Measurements from ENCODE around the gene GSK3B. TPM values are rescaled to one million over a fixed set of nuclear protein-coding genes. Genes with fewer than 3 reads are reported as not detected.

Gene GSK3B
- total and polyA plus RNA-seq, 4 donors = 11.0 to 64.9 (median 30.6) TPM

DNA sequence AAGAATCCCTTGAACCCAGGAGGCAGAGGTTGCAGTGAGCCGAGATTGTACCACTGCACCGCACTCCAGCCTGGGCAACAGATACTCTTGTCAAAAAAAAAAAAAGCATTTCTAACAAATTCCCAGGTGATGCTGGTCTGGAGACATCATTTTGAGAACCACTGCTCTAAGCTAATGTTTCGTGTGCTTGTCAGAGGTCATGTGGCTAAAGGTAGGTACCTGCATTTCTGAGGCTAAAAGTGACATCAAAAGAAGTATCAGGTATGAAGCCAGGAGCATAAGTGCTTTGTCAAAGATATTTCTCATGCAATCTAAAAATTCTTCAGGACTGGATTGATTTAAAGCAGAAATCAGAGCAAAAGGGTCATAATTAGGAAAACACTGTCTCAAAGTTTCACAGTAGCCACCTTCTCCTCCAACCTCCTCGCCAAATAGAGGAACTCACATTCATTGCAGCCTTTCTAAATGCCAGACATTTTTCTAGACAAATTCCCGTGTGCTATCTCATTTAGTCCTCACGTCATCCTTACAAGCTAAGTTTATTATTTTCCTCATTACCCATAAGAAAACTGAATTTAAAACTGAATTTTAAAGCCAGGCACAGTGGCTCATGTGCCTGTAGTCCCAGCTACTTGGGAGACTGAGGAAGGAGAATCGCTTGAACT, 25.7 kb upstream of the GSK3B start:
- WGBS, 2 donors = 93 to 95% methylated on average over 7 of the region's 7 CpGs

DNA sequence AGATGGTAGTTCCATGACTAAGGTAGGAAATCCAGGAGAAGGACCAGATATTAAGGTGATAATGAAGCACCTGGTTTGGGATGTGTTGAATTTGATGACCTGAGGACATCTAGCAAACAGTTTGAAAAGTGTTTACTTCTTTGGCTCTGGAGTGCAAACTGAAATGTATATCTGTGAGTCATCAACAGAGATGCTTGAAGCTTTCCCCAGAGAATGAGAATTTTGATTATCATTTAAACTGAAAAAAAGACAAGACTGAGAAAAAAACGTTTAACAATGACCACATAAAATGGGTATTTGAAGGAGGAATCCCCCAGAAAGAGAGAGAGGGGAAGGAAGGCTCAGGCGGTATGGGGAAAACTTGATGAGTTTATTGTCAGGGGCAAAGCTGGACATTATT, 20.7 kb upstream of the GSK3B start:
- WGBS, 2 donors = 66 to 73% methylated on average over 2 of the region's 2 CpGs
- peaks cover 0 to 2% (median 0%) of the 10 kb centered on the region in 5 donors for H3K4me1 ChIP-seq (ENCODE audit: control insufficient read depth in 5 of 5, insufficient read depth in 5 of 5, low read length in 5 of 5)
- no peaks in the 10 kb centered on the region for H3K27me3 ChIP-seq (ENCODE audit: control insufficient read depth in 3 of 3, insufficient read depth in 3 of 3, low read length in 2 of 3)
- no peak for ATAC-seq (ENCODE audit: insufficient read depth, low FRiP score)
- H3K36me3 ChIP-seq (ENCODE audit: control insufficient read depth in 4 of 4, insufficient read depth in 4 of 4, low read length in 4 of 4) = no peaks in the 10 kb centered on the region
- TF ChIP-seq, protein P1, sequence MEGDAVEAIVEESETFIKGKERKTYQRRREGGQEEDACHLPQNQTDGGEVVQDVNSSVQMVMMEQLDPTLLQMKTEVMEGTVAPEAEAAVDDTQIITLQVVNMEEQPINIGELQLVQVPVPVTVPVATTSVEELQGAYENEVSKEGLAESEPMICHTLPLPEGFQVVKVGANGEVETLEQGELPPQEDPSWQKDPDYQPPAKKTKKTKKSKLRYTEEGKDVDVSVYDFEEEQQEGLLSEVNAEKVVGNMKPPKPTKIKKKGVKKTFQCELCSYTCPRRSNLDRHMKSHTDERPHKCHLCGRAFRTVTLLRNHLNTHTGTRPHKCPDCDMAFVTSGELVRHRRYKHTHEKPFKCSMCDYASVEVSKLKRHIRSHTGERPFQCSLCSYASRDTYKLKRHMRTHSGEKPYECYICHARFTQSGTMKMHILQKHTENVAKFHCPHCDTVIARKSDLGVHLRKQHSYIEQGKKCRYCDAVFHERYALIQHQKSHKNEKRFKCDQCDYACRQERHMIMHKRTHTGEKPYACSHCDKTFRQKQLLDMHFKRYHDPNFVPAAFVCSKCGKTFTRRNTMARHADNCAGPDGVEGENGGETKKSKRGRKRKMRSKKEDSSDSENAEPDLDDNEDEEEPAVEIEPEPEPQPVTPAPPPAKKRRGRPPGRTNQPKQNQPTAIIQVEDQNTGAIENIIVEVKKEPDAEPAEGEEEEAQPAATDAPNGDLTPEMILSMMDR (IDR thresholded peaks at IDR 0.05; ENCODE audit: control extremely low read depth, extremely low read depth) = no peak
- no peak overlapping the region for H3K4me3 ChIP-seq
- peaks cover 0 to 4% (median 0%) of the 10 kb centered on the region in 4 donors for H3K9me3 ChIP-seq (ENCODE audit: control insufficient read depth in 4 of 4, insufficient read depth in 3 of 4, low read length in 3 of 4)
- no peak overlapping the region for H3K9ac ChIP-seq (ENCODE audit: insufficient read depth in 1 of 2, low read length in 2 of 2)
- no peak overlapping the region for H3K27ac ChIP-seq (ENCODE audit: low read depth in 1 of 2, low read length in 1 of 2)
- no peak for DNase-seq

More for the DNA sequence above, 25.7 kb upstream of the GSK3B start:
- H3K27me3 ChIP-seq (ENCODE audit: control insufficient read depth in 3 of 3, insufficient read depth in 3 of 3, low read length in 2 of 3) = no peaks in the 10 kb centered on the region
- no peak for ATAC-seq (ENCODE audit: insufficient read depth, low FRiP score)
- H3K9ac ChIP-seq (ENCODE audit: insufficient read depth in 1 of 2, low read length in 2 of 2) = no peak overlapping the region
- no peak for DNase-seq
- H3K9me3 ChIP-seq (ENCODE audit: control insufficient read depth in 4 of 4, insufficient read depth in 3 of 4, low read length in 3 of 4) = peaks cover 0 to 4% (median 1%) of the 10 kb centered on the region in 4 donors
- no peak overlapping the region for H3K27ac ChIP-seq (ENCODE audit: low read depth in 1 of 2, low read length in 1 of 2)
- no peaks in the 10 kb centered on the region for H3K4me1 ChIP-seq (ENCODE audit: control insufficient read depth in 5 of 5, insufficient read depth in 5 of 5, low read length in 5 of 5)
- TF ChIP-seq, protein P1 (IDR thresholded peaks at IDR 0.05; ENCODE audit: control extremely low read depth, extremely low read depth) = no peak
- H3K36me3 ChIP-seq (ENCODE audit: control insufficient read depth in 4 of 4, insufficient read depth in 4 of 4, low read length in 4 of 4) = no peaks in the 10 kb centered on the region
- no peak overlapping the region for H3K4me3 ChIP-seq

DNA sequence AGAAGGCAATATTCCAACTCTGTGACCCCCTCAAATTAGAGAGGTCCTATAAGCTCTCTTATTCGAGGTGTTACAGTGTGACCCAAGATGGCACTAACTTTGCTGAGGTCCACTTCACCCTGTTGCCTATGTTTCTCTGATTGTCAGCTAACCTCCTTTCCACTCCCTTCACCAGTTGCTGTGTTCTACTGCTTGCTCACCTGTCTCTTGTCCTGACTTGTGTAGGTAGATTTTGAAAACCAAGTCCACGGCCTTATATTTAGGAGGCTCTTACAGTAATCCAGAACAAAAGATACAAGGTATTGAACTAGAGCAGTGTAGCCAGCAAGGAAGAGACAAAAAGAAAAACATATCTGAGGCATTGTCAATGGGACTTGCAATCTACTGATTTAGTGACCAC, 20.1 kb upstream of the GSK3B start:
- ATAC-seq (ENCODE audit: insufficient read depth, low FRiP score) (no peak), DNase-seq (no peak)
- H3K4me1 ChIP-seq (ENCODE audit: control insufficient read depth in 5 of 5, insufficient read depth in 5 of 5, low read length in 5 of 5) = peaks cover 0 to 2% (median 0%) of the 10 kb centered on the region in 5 donors
- TF ChIP-seq, protein P1 (IDR thresholded peaks at IDR 0.05; ENCODE audit: control extremely low read depth, extremely low read depth) = no peak
- H3K9me3 ChIP-seq (ENCODE audit: control insufficient read depth in 4 of 4, insufficient read depth in 3 of 4, low read length in 3 of 4) = peaks cover 0 to 4% (median 0%) of the 10 kb centered on the region in 4 donors
- H3K4me3 ChIP-seq = no peak overlapping the region
- no peak overlapping the region for H3K27ac ChIP-seq (ENCODE audit: low read depth in 1 of 2, low read length in 1 of 2)
- no peaks in the 10 kb centered on the region for H3K27me3 ChIP-seq (ENCODE audit: control insufficient read depth in 3 of 3, insufficient read depth in 3 of 3, low read length in 2 of 3)
- 92% methylated on average over 2 of the region's 2 CpGs for WGBS, 2 donors
- H3K36me3 ChIP-seq (ENCODE audit: control insufficient read depth in 4 of 4, insufficient read depth in 4 of 4, low read length in 4 of 4) = no peaks in the 10 kb centered on the region
- no peak overlapping the region for H3K9ac ChIP-seq (ENCODE audit: insufficient read depth in 1 of 2, low read length in 2 of 2)
